Gastroesophageal sphincter (tissue), 4 donors: ENCODE data around the gene PCED1B. TPM values are rescaled to one million over a fixed set of nuclear protein-coding genes. Genes with fewer than 3 reads are reported as not detected.

Source experiments
- ATAC-seq: fragments of 150-250 bp; one replicate; pipeline ENCODE4 v1.9.1; 2016; ENCODE audit warnings: mild to moderate bottlenecking, moderate library complexity
- H3K27ac ChIP-seq, 4 donors: fragments of 200-600 bp; sonication (generic) in 3 of 4; 1 replicate in 3 of 4; 2 replicates in 1 of 4; pipeline ENCODE4 v1.5.1; 2016 to 2019
- H3K27me3 ChIP-seq: fragments of 200-600 bp; sonication (generic); one replicate; pipeline ENCODE4 v1.5.1; 2019
- H3K36me3 ChIP-seq, 2 donors: fragments of 200-600 bp; sonication (generic); one replicate each; pipeline ENCODE4 v1.5.1; 2019; ENCODE audit warnings: control low read depth in 1 of 2
- H3K4me1 ChIP-seq, 3 donors: fragments of 200-600 bp; sonication (generic); 1 replicate in 2 of 3; 2 replicates in 1 of 3; pipeline ENCODE4 v1.5.1; 2016 to 2019; ENCODE audit warnings: control low read depth in 2 of 3
- H3K4me3 ChIP-seq, 2 donors: fragments of 200-600 bp; sonication (generic); one replicate each; pipeline ENCODE4 v1.5.1; 2019; ENCODE audit warnings: mild to moderate bottlenecking in 1 of 2, moderate library complexity in 1 of 2
- H3K9me3 ChIP-seq, 3 donors: fragments of 200-600 bp; sonication (generic); one replicate each; pipeline ENCODE4 v1.5.1; 2017 to 2019; ENCODE audit warnings: control low read depth in 2 of 3
- CTCF ChIP-seq, 4 experiments: fragments of 200-600 bp in 2 of 4; fragments of 450-650 bp in 2 of 4; sonication (generic) in 1 of 4; IDR thresholded peaks; one replicate each; pipeline ENCODE4 v1.5.1; 2017 to 2019; ENCODE audit warnings: antibody characterized with exemption in 4 of 4, mild to moderate bottlenecking in 2 of 4, moderate library complexity in 2 of 4
- EP300 ChIP-seq: sonication (generic); formaldehyde crosslinking; IDR thresholded peaks from one replicate; pipeline ENCODE4 v1.6.1; 2017; ENCODE audit warnings: antibody characterized with exemption, mild to moderate bottlenecking
- POLR2A ChIP-seq, 2 donors: fragments of 450-650 bp; IDR thresholded peaks; one replicate each; pipeline ENCODE4 v1.6.1; 2017; ENCODE audit warnings: antibody characterized with exemption in 2 of 2, mild to moderate bottlenecking in 2 of 2, moderate library complexity in 1 of 2
- POLR2AphosphoS5 ChIP-seq: sonication (generic); formaldehyde crosslinking; IDR thresholded peaks from one replicate; pipeline ENCODE4 v1.6.1; 2017; ENCODE audit warnings: antibody characterized with exemption
- WGBS, 2 donors: methylation state at CpG; one replicate each; pipeline ENCODE4 v1.1.5; 2018; ENCODE audit warnings: low coverage in 1 of 2; 5-methylcytosine and 5-hydroxymethylcytosine counted together
- total RNA-seq, 4 donors: library from RNA; depleted of rRNA; stranded (reverse); fragments of >200 nt; gene quantifications; one replicate each; pipeline ENCODE4 v1.1.0, GENCODE V29; 2016

PCED1B gene
- 1 to 10 TPM in 2 of 4 donors, under 1 TPM in 1, not detected in 1; 0.22 to 2.7 (median 1.7) TPM for total RNA-seq

GRCh38 chr12:47079468-47079980 is at the start of gene PCED1B, which contains the start of gene AMIGO2:
TSS of gene PCED1B (plus strand) at chr12:47079621. CDS start at chr12:47235064, 155,443 bp downstream.
TSS of gene AMIGO2 (minus strand) at chr12:47079959. CDS start at chr12:47079002, 957 bp downstream.
- 0% methylated on average over 1 of the region's 58 CpGs; no CpG with 5 or more reads in 1 of the 2 donors for WGBS, 2 donors
- Histone ChIP-seq H3K27ac (peak within 1 kb of the TSS; percentile 48 to 93 (median 87)), H3K9me3 (no peaks in the 10 kb centered on the region), H3K36me3 (no peaks in the 10 kb centered on the region), H3K27me3 (no peaks in the 10 kb centered on the region), H3K4me3 (peak within 1 kb of the TSS; percentile 86 to 88), H3K4me1 (peaks cover 0 to 29% (median 0%) of the 10 kb centered on the region in 3 donors)
- TF ChIP-seq EP300 (no peak), POLR2AphosphoS5 (no peak), POLR2A (IDR thresholded peaks at IDR 0.05) (peak in 1 of 2 donors; percentile 15), CTCF (IDR thresholded peaks at IDR 0.05) (peak in 2 of 4 experiments; percentile 26 to 48)
- ATAC-seq = peak; percentile 71

GRCh38 chr12:47029903-47030302 is 49.5 kb upstream of the PCED1B start:
- Histone ChIP-seq H3K27ac (no peak overlapping the region), H3K4me3 (no peak overlapping the region), H3K9me3 (no peaks in the 10 kb centered on the region), H3K27me3 (no peaks in the 10 kb centered on the region), H3K36me3 (no peaks in the 10 kb centered on the region), H3K4me1 (peaks cover 0 to 6% (median 0%) of the 10 kb centered on the region in 3 donors)
- TF ChIP-seq CTCF (IDR thresholded peaks at IDR 0.05) (no peak), EP300 (no peak), POLR2AphosphoS5 (no peak), POLR2A (IDR thresholded peaks at IDR 0.05) (no peak)
- no peak for ATAC-seq
- WGBS, 2 donors = 95 to 100% methylated on average over 2 of the region's 2 CpGs

- no peaks in the 10 kb centered on the region for H3K27me3 ChIP-seq
- WGBS, 2 donors = 0 to 17% methylated on average over 1 of the region's 1 CpG
- H3K36me3 ChIP-seq = no peaks in the 10 kb centered on the region
- TF ChIP-seq EP300 (no peak), POLR2AphosphoS5 (no peak), CTCF (IDR thresholded peaks at IDR 0.05) (peak in 3 of 4 experiments; percentile 57 to 61 (median 58)), POLR2A (IDR thresholded peaks at IDR 0.05) (no peak)
- peaks cover 0 to 6% (median 0%) of the 10 kb centered on the region in 3 donors for H3K4me1 ChIP-seq
- H3K4me3 ChIP-seq = no peak overlapping the region
- no peaks in the 10 kb centered on the region for H3K9me3 ChIP-seq
- H3K27ac ChIP-seq = no peak overlapping the region
- ATAC-seq = peak; percentile 58
These were observed 46.8 kb upstream of the PCED1B start for GRCh38 chr12:47032644-47033043.

- H3K4me1 ChIP-seq = peaks cover 0 to 6% (median 0%) of the 10 kb centered on the region in 3 donors
- no peaks in the 10 kb centered on the region for H3K36me3 ChIP-seq
- H3K4me3 ChIP-seq = no peak overlapping the region
- H3K27me3 ChIP-seq = no peaks in the 10 kb centered on the region
- peak; percentile 72 for ATAC-seq
- WGBS, 2 donors = 52 to 68% methylated on average over 5 of the region's 5 CpGs
- H3K27ac ChIP-seq = no peak overlapping the region
- TF ChIP-seq POLR2A (IDR thresholded peaks at IDR 0.05) (no peak), EP300 (no peak), CTCF (IDR thresholded peaks at IDR 0.05) (no peak), POLR2AphosphoS5 (no peak)
- no peaks in the 10 kb centered on the region for H3K9me3 ChIP-seq
These were observed 46.3 kb upstream of the PCED1B start for GRCh38 chr12:47033081-47033480.
